Vagina (tissue), 2 donors: ENCODE measurements around the gene CRHR1.

Source experiments
- POLR2A ChIP-seq, 2 donors: fragments of 450-650 bp; IDR thresholded peaks; one replicate each; pipeline ENCODE4 v1.6.1; 2017; ENCODE audit warnings: antibody characterized with exemption in 2 of 2, mild to moderate bottlenecking in 2 of 2, moderate library complexity in 2 of 2
- TF ChIP-seq, protein P1 (sequence below), 3 experiments: fragments of 450-650 bp in 2 of 3; fragments of 200-600 bp in 1 of 3; sonication (generic) in 1 of 3; IDR thresholded peaks; one replicate each; pipeline ENCODE4 v1.5.1; 2017 to 2019; ENCODE audit warnings: antibody characterized with exemption in 3 of 3, mild to moderate bottlenecking in 2 of 3, moderate library complexity in 2 of 3

DNA sequence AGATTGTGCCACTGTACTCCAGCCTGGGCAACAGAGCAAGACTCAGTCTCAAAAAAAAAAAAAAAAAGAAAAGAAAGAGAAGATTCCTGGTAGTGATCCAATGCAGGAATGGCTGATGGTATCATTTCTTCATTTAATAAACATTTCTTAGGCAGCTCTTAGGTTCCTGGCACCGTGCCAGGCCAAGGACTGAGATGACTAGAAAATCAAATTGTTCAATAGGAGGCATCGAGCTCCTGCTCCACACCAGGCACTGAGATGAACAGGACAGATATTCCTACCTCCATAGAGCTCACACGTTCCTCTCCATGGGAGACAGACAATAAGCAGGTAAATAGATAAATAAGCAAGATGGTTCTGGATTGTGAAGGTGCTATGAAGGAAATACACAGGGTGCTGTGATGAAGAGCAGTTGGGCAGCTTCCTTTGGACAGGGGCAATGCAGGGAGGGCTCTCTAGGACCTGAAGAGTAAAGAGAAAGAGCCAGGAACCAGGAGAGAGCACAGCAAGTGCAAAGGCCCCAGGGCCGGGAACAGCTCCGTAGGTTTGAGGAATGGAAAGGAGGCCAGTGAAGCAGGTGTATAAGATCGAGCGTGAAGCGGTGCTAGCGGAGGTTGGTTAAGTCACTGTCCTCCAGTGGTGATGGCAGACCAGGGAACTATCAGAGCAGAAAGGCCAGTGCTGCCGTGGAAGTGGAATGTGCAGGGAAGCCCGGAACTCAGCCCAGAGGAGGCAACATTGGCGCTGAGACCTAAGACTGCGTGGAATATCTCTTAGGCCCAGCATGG, 26.5 kb upstream of the CRHR1 start:
- TF ChIP-seq, protein P1, sequence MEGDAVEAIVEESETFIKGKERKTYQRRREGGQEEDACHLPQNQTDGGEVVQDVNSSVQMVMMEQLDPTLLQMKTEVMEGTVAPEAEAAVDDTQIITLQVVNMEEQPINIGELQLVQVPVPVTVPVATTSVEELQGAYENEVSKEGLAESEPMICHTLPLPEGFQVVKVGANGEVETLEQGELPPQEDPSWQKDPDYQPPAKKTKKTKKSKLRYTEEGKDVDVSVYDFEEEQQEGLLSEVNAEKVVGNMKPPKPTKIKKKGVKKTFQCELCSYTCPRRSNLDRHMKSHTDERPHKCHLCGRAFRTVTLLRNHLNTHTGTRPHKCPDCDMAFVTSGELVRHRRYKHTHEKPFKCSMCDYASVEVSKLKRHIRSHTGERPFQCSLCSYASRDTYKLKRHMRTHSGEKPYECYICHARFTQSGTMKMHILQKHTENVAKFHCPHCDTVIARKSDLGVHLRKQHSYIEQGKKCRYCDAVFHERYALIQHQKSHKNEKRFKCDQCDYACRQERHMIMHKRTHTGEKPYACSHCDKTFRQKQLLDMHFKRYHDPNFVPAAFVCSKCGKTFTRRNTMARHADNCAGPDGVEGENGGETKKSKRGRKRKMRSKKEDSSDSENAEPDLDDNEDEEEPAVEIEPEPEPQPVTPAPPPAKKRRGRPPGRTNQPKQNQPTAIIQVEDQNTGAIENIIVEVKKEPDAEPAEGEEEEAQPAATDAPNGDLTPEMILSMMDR (IDR thresholded peaks at IDR 0.05), result no peak
- TF ChIP-seq POLR2A (IDR thresholded peaks at IDR 0.05), result no peak
